Epithelial cell of prostate (primary cell): ENCODE results near the gene RBM20.

Experiments
- DNase-seq: peaks from one replicate; pipeline ENCODE4 v3.0.0-alpha.2; 2011; ENCODE audit warnings: low read depth, low spot score
- H3K27ac ChIP-seq: fragments of 450-650 bp; 2 replicates; pipeline ENCODE4 v1.5.1; 2017; ENCODE audit warnings: mild to moderate bottlenecking

RBM20 gene

DNA sequence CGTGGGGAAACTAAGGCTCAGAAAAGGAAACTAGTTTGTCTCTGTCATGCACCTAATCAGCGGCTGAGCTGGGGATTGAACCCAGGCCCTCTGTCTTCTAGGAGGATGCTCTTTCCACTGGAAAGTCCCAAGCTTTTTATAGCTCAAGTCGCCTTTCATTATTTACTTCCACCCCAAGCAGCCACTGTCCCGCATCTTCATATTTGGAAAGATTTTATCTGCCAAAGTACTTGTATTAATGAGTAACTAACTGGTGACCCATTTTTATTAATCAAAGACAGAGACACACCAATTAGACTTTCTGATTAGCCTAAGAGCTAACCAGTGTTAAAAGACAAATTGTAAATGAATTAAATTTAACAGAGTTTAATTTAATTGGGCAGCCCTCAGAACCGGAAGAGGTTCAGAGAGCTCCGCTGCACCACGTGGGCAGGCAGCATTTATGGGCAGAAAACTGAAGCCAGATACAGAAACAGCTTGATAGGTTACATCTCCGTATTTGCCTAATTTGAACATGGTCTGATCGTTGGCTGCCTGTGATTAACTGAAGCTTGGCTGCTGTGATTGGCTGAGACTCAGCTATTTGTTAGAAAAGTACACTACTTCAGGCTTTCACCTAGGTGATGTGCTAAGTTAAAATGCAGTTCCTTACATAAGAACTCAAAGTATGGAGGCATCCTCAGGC is 149.1 kb downstream of the RBM20 start:
- no peak overlapping the region for H3K27ac ChIP-seq
- no peak for DNase-seq

DNA sequence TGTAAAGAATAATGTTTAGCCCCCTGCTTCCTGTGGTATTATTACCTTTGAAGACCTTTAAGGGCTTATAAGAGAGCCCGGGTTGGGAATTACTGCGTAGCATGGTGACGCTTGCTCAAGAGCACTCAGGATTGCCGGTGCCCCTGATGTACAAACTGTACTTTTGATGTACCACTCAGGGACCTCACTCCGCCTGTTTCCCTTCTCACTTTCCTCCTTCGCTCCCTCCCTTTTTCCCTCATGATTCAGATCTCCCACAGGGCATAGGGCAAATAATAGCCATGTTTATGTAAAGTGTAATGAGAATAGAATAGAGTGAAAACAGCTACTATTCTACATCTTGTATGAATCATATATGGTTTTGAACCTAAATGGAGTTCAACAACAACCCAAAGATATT is 149.8 kb downstream of the RBM20 start:
- H3K27ac ChIP-seq: no peak overlapping the region

DNA sequence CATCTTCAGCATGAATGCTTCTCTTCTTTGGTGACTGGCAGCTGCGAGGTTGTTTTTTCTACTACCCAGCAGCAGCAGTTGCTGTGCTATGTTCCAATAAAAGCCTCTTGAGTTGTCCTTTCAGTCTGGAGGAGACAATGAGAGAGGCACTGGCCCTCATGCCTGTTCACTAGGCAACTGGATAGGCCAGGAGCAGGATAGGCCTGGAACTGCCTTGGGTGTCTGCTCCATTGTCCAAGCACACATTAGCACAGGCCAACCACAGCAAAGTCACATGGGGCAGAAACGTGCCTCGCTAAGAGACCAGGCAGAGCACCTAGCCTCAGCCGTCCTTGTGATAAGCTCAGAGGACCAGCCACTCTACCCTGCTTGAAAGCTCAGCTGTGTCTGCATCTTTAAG is 150.7 kb downstream of the RBM20 start:
- DNase-seq: no peak
- H3K27ac ChIP-seq: no peak overlapping the region

More for the DNA sequence above, 149.8 kb downstream of the RBM20 start:
- DNase-seq: no peak

DNA sequence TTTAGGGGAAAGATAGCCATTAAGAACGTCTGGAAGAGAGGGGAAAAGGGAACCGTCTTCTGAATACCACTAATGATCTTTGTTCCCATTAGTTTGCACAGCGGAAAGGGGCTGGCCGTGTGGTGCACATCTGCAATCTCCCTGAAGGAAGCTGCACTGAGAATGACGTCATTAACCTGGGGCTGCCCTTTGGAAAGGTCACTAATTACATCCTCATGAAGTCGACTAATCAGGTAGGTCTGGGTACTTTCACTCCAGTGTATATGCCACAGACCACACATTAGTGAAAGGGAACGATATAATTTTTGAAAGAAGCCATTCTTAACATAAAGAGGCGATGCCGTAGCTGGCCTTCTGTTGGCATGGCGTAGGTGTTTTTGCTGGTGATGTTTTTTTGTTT is 153.3 kb downstream of the RBM20 start:
- H3K27ac ChIP-seq: no peak overlapping the region
- DNase-seq: no peak

DNA sequence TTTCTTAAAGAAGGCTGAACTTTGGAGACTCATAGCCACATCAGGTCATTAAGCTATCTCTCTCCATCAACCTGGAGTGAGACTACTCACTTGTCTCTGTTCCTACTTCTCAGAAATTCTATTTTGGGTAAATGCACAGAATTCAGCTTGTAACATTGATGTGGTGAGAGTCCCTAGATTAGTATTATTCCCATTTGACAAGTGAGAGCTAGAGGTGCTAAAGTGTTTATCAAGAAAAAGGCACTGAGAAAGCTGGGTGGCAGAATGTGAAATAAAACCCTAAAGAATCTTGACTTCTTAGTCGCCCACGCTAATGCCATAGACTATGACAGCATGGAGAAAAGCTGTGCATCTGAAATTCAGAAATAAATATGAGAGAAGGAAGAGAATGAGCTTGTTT is 154.2 kb downstream of the RBM20 start:
- no peak for DNase-seq
- H3K27ac ChIP-seq: no peak overlapping the region

DNA sequence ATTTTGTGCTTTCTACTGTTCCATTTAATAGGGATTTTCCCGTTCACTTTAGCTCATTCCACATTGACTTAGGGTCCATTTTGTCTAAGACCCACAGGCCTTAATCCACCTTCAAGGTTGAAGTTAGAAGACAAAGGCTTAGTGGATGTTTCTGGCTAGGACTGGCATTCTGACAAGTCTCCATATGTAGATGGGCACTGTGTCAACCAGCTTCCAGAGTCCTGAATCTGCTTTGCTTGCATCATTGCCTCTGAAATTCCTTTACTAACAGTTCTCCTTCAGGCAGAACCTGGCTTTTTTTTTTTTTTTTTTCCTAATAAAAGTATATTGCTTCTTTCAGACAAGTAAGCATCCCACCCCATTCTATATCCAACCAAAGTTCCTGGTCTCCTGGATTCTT is 158.0 kb downstream of the RBM20 start:
- DNase-seq: no peak
- H3K27ac ChIP-seq: peak overlapping the region; percentile 32

DNA sequence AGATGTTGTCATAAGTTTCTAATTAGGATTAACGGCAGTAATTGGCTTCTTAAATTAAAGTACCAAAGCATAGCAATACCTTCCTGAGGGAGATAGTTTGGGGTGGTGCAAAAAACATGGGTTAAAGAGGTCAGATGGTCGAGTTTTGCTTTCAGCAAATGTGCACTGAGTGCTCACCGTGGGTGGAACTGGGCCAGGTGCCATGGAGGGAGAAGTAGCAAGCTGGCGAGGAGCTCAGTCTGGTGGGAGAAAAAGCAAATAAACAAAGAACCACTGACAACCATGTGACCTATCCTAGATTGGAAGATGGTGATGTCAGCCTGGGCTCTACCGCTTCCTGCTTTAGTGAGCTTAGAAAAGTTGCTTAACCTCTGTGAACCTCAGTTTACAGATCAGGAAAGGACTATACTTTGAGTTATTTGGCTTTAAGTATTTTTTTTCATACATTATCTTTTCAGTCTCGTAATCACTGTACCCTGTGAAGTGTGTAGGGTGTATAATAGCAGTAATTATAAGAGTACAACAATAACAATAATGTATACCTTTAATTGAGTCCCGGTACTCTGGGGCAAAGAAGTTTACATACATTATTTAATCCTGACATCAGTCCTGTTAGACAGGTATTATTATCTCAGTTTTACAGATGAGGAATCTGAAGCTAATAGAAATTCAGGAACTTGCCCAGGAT is 158.6 kb downstream of the RBM20 start:
- DNase-seq: peak; percentile 45
- H3K27ac ChIP-seq: peak overlapping the region; percentile 32

DNA sequence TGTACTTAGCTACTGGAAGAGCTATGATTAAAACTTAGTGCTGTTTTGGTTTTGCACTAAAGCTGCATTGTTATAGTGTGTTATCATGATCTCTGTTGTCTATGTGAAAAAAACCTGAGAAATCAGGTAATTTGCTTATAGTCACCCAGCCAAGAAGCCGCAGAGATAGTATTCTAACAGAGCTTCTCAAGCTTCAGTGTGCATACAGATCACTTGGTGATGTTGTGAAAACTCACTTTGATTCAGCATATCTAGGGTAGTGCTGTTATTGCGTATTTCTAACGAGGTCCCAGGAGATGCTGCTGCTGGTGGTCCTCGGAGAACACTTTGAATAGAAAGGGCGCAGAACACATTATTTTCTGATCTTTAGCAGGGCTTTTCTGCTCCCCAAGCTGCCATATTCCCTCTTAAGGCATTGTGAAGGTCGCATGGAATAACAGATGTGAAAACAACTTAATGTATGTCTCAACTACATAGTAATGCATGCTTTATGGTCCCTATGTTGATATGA is 159.2 kb downstream of the RBM20 start:
- H3K27ac ChIP-seq: peak overlapping the region; percentile 32
- DNase-seq: no peak

DNA sequence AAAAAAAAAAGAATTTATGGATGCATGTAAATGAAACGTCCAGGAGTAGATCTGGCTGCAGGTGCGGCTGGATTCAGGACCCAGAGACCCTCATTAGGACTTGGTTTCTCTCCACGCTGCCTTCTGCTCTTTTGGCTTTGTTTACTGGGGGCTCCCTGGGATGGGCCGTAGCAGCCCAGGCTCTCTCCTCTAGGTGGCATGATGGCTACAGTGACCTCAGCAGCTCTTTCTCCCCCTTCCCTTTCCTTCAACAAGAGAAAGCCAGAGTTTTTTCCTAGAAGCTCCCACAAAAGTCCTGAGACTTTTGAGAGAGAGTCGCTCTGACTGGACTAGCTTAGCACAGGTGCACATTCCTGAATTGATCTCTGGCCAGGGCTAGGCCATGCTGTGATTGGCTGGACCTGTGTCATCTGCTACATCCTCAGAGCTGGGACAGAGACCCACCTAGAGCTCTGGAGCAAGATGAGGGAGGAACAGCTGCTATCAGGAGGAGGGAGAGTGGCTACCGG is 159.7 kb downstream of the RBM20 start:
- H3K27ac ChIP-seq: no peak overlapping the region
- no peak for DNase-seq

DNA sequence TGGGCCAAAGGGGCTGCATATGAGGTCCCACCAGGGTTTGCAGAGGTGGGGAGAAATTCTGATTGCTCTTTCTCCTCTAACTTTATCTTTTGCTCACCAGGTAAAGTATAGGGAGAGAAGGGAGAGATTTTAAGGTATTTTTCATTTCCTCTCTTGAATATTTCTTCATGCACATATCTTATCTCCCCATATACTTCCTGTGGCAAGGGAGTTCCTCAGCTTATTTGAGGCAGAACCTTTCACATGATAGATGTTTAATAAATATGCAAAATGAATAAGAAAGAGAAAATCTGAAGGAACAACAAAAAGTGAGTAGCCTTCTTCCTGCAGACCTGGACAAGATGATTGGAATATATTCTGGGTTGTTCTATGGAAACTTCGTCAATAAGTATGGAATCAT is 160.2 kb downstream of the RBM20 start:
- H3K27ac ChIP-seq: no peak overlapping the region
- no peak for DNase-seq

DNA sequence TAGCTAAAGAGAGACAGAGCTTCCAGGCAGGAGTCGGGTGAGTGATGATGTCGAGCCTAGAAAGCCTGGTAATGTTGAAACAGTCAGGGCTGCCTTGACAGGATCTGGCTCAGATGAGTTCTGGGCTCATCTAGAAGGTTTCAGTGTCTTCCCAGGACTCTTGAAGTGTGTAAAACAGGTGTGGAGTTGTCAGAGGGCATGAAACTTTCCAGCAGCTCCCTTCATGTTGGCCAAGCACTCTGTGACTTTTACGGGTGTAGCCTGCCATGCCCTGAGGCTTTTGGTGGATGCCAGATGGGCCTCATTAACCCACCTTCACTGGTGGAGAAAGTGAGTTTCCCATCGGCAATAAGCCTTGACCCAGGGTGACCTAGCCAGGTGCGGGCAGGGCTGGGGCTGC is 161.2 kb downstream of the RBM20 start:
- no peak overlapping the region for H3K27ac ChIP-seq
- DNase-seq: no peak

DNA sequence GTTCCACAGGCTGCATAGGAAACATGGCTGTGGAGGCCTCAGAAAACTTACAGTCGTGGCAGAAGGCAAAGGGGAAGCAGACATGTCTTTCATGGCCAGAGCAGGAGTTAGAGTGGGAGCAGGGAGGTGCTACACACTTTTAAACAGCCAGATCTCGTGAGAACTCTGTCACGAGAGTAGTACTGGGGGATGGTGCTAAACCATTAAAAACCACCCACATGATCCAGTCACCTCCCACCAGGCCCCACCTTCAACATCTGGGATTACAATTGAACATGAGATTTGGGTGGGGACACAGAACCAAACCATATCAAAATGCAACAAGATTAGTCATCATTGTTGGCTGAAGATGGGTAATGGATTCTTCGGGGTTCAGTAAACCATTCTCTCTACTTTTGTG is 162.2 kb downstream of the RBM20 start:
- H3K27ac ChIP-seq: no peak overlapping the region
- no peak for DNase-seq

DNA sequence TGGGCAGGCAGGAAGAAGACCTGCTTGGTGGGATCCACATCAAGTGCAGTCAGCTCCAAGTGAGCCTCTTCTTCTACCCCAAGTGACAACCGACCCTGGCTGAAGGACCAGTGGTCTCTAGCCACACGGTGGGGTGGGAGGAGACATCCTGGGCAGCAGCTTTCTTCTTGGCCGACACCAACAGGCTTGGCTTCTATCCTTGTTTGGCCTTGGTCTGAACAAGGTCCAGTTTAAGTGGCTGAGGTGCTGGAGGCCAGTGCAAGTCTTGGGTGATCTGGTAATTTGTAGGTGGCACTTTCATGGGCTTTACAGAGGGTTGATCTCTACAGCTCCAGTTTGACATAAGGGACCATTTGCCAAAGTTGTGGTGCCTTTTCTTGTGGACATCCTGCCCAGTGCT is 164.0 kb downstream of the RBM20 start:
- H3K27ac ChIP-seq: no peak overlapping the region
- no peak for DNase-seq

DNA sequence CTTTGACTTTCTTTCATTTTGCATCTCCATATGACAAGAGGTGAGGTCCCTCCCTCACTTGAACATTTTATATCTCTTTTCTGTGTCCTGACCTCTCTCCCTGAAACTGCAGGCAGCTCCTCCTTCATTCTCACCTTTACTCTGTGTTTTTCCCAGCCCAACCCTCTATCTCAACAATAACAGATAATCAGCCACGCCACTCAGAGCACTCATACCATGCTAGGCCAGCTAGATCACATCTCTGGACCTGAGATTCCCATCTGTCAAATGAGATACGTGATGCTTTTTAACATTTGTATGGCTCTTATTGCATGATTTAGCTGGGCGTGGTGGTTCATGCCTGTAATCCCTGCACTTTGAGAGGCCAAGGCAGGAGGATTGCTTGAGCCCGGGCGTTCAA is 164.5 kb downstream of the RBM20 start:
- no peak overlapping the region for H3K27ac ChIP-seq
- no peak for DNase-seq

DNA sequence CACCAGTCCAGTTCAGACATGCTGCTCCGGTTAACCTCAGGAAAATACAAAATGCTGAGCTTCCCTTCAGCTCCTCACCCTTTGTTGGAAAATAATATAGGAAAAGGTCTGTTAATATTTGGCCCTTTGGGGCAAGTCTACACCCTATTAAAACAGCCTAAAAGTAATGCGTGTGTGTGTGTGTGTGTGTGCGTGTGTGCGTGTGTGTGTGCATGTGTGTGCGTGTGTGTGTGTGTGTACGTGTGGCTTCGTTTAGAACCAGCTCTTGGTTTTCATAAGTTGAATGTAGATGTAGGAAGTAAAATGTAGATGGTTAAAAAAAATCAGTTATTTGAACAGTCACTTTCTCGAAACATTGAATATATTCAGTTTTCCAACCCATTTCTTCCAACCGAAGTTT is 166.5 kb downstream of the RBM20 start:
- DNase-seq: no peak
- no peak overlapping the region for H3K27ac ChIP-seq

DNA sequence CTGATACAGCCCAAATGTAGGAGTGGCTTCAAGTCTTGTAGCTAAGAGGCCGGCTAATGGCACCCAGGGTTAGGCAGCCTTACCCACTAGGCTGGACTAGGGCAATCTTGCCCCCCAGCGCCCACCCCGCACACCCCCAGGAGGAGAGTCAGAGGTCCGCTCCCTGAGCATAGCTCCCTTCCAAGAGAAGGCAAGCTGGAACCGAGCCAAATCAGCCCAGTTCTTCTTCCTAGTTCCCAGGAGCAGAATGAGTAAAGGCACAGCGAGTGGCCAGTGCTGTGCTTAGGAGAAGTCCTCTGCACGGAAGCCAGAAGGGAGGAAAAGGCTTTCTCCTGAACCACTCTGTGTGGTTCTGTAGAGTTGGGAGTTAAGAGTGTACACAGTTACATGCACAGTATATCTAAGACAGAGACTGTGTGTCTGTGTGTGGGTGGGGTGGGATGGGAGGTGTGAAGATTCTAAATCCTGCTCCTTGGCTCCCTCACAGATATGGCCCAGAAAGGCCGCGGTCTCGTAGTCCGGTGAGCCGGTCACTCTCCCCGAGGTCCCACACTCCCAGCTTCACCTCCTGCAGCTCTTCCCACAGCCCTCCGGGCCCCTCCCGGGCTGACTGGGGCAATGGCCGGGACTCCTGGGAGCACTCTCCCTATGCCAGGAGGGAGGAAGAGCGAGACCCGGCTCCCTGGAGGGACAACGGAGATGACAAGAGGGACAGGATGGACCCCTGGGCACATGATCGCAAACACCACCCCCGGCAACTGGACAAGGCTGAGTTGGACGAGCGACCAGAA is 167.8 kb downstream of the RBM20 start:
- no peak for DNase-seq
- no peak overlapping the region for H3K27ac ChIP-seq

DNA sequence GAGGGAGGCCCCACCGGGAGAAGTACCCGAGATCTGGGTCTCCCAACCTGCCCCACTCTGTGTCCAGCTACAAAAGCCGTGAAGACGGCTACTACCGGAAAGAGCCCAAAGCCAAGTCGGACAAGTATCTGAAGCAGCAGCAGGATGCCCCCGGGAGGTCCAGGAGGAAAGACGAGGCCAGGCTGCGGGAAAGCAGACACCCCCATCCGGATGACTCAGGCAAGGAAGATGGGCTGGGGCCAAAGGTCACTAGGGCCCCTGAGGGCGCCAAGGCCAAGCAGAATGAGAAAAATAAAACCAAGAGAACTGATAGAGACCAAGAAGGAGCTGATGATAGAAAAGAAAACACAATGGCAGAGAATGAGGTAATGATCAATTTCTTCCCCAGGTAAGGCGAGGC is 168.4 kb downstream of the RBM20 start:
- DNase-seq: no peak
- H3K27ac ChIP-seq: no peak overlapping the region

DNA sequence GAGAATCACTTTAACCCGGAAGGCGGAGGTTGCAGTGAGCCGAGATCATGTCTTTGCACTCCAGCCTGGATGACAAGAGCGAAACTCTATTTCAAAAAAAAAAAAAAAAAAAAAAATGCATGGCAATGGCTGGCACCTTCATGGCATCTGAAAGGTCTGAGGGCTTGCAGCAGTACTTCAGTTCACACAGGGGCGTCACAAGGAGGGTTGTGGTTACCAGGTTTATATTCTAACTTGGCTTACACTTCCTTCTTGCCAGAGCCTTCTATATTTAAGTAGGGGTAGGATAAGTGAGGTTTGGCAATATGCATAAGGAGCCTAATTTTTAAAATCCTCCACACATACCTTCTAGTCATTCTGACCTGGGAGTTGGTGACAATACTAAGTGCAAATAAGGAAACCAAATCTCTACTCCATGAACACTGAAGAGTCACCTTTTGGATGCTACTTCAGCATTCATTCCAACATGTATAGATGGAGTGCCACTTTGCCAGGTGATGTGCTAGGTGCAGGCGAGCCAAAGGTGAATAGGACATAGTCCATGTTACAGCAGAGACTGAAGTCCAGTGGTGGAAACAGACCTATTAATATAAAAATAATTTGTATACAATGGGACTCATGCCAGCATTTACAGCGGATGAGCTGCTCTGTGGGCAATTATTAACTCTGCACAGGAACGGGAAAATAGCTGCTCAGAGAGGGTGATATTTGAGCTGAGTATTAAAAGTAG is 169.8 kb downstream of the RBM20 start:
- DNase-seq: no peak

DNA sequence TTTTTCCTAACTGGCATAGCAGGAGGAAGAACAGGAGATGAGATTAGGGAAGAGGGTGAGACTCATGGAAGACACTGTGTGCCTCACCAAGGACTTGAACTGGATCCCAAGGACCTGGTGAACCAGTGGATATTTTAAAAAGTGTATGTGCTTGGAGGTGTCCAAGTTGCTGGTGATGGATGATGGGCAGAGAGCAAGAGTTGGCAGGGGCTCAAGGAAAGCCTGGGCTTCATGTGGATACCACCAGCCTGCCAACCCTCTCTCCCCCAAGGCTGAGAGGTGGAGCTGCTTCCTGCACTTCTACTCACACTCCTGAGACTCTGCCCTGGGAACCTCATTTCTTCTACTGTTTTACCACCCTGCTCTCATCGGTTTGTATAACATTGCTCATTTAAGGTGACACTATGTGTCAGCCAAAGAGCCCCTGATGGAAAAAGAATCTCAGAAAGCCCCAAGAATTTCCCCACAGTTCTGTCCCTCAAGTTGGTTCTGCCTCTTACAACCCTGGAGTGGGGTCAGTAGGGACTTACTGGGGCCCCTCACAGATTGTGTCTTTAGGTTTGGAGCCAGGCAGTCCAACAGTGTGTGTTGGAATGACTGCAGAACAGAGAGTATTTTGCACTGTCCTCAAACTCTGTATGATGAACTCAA is 171.3 kb downstream of the RBM20 start:
- DNase-seq: no peak
- no peak overlapping the region for H3K27ac ChIP-seq

More for the DNA sequence above, 169.8 kb downstream of the RBM20 start:
- H3K27ac ChIP-seq: no peak overlapping the region

DNA sequence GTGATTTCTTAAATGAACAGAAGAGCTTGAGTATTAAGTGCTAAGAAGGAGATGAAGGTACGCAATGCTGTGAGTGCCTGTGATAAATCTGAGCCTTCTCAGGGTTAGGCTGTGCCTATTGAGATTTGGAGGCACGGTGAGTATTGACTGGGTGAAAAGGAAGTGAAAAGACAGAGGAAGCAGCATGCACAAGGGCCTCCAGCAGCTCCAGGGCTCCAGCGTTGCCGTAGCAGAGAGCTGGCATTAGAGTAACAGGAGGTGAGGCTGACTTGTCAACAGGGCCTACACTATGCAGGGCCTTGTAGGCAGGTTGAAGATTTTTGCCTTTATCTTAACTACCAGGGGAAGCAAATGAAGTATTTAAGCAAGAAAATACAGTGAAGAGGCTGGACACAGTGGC is 173.5 kb downstream of the RBM20 start:
- no peak overlapping the region for H3K27ac ChIP-seq
- DNase-seq: no peak
